HepG2 (cell line): ENCODE data around the gene PTCD1. TPM values are rescaled to one million over a fixed set of nuclear protein-coding genes. Genes with fewer than 3 reads are reported as not detected.

Experiments used
- ATAC-seq: fragments of 200-7000 bp; cut with Tn5 transposase; 3 replicates; pipeline ENCODE4 v1.9.1; 2020; ENCODE audit warnings: mild to moderate bottlenecking, moderate library complexity
- BruUV-seq: library from RNA; stranded (reverse); fragments of 400-500 nt; replicated peaks from 2 replicates; lab custom pipeline; 2021; lab: Mats Ljungman, UMichigan
- CTCF ChIA-PET: fragments of 300-600 bp; formaldehyde crosslinking; extraction: SDS; loops from one replicate; lab custom pipeline; 2021; ENCODE audit warnings: low total read pairs, inconsistent platforms, low intra/inter-chr PET ratio; lab: Yijun Ruan, JAX
- POLR2A ChIA-PET: fragments of 350-600 bp; sonication (Branson Sonifier 250); formaldehyde crosslinking; loops from one replicate; lab custom pipeline; 2020; ENCODE audit warnings: antibody characterized with exemption, inconsistent platforms; lab: Yijun Ruan, JAX
- DNase-seq: peaks from one replicate; pipeline ENCODE4 v3.0.0-alpha.2; 2015; ENCODE audit warnings: low spot score
- FAIRE-seq: peaks from 3 replicates; lab custom pipeline; 2011; peaks lifted over from hg19 to GRCh38; lab: Jason Lieb, UNC
- H2AFZ ChIP-seq: one replicate; pipeline ENCODE4 v1.6.1; 2011; ENCODE audit warnings: low read length, inconsistent platforms
- H3K27ac ChIP-seq: fragments of 300-600 bp; 3 replicates; pipeline ENCODE4 v1.8.0; 2011; ENCODE audit warnings: mixed run types, mild to moderate bottlenecking, mixed read lengths, low read length, inconsistent platforms; ENCODE audit not compliant: insufficient read depth; ENCODE audit errors: extremely low read length
- H3K27me3 ChIP-seq, 2 experiments: fragments of 200-600 bp in 1 of 2; 2 replicates in 1 of 2; 3 replicates in 1 of 2; pipeline versions ENCODE4 v1.6.0 to v1.8.0; 2011; ENCODE audit warnings: low read length in 2 of 2, mild to moderate bottlenecking in 2 of 2, moderate library complexity in 2 of 2, inconsistent platforms in 1 of 2; ENCODE audit not compliant: insufficient read depth in 2 of 2, control insufficient read depth in 1 of 2
- H3K36me3 ChIP-seq, 2 experiments: fragments of 200-600 bp in 1 of 2; replicated peaks in 1 of 2; 2 replicates in 1 of 2; 3 replicates in 1 of 2; pipeline versions ENCODE4 v1.5.1 to v1.8.0; 2011; ENCODE audit warnings: low read length in 2 of 2, inconsistent platforms in 1 of 2; ENCODE audit not compliant: insufficient read depth in 2 of 2, control insufficient read depth in 1 of 2
- H3K4me1 ChIP-seq: 2 replicates; pipeline ENCODE4 v1.5.1; 2012; ENCODE audit warnings: low read length, inconsistent platforms; ENCODE audit not compliant: insufficient read depth
- H3K4me2 ChIP-seq: 2 replicates; pipeline ENCODE4 v1.6.0; 2011; ENCODE audit warnings: low read depth, low read length, inconsistent platforms
- H3K4me3 ChIP-seq, 3 experiments: fragments of 200-600 bp in 1 of 3; sonication (generic), shearing (Covaris generic) in 1 of 3; replicated peaks in 1 of 3; 2 replicates each; pipeline ENCODE4 v1.5.1; 2011 to 2016; ENCODE audit warnings: low read length in 3 of 3, inconsistent platforms in 2 of 3, low read depth in 2 of 3, mild to moderate bottlenecking in 2 of 3, control low read depth in 1 of 3, mixed read lengths in 1 of 3; ENCODE audit not compliant: insufficient read depth in 1 of 3
- H3K79me2 ChIP-seq: one replicate; pipeline ENCODE4 v1.6.1; 2011; ENCODE audit warnings: low read length, inconsistent platforms; ENCODE audit not compliant: insufficient read depth
- H3K9ac ChIP-seq: 2 replicates; pipeline ENCODE4 v1.6.0; 2011; ENCODE audit warnings: mild to moderate bottlenecking, low read depth, low read length, inconsistent platforms; ENCODE audit not compliant: insufficient read depth
- H3K9me3 ChIP-seq: 2 replicates; pipeline ENCODE4 v1.5.1; 2012; ENCODE audit warnings: mild to moderate bottlenecking, low read length
- H4K20me1 ChIP-seq: 2 replicates; pipeline ENCODE4 v1.6.0; 2011; ENCODE audit warnings: inconsistent platforms, mild to moderate bottlenecking, low read length, moderate library complexity; ENCODE audit not compliant: insufficient read depth
- FUBP1 ChIP-seq: sonication (generic); formaldehyde crosslinking; IDR thresholded peaks from 2 replicates; pipeline ENCODE4 v1.5.1; 2020; ENCODE audit warnings: missing genetic modification reagents, mild to moderate bottlenecking, borderline replicate concordance
- NFE2L1 ChIP-seq: sonication (generic); formaldehyde crosslinking; IDR thresholded peaks from 2 replicates; pipeline ENCODE4 v1.4.0; 2020; ENCODE audit warnings: missing genetic modification reagents, mild to moderate bottlenecking, borderline replicate concordance
- RXRB ChIP-seq: IDR thresholded peaks from 2 replicates; pipeline ENCODE4 v1.6.1; 2016; ENCODE audit warnings: borderline replicate concordance, missing genetic modification reagents, missing compliant biosample characterization
- SNRNP70 ChIP-seq: fragments of 200-400 bp; formaldehyde crosslinking; IDR thresholded peaks from 2 replicates; pipeline ENCODE4 v1.6.1; 2017; ENCODE audit warnings: mild to moderate bottlenecking, low read depth, low read length, moderate library complexity
- ZEB1 ChIP-seq: IDR thresholded peaks from 2 replicates; pipeline ENCODE4 v1.6.1; 2012; ENCODE audit warnings: mild to moderate bottlenecking, low read depth, inconsistent platforms; ENCODE audit not compliant: insufficient replicate concordance
- ZNF33A ChIP-seq: sonication (generic); formaldehyde crosslinking; IDR thresholded peaks from 2 replicates; pipeline ENCODE4 v1.5.1; 2020; ENCODE audit warnings: missing genetic modification reagents, mild to moderate bottlenecking, moderate library complexity, borderline replicate concordance
- ZNF343 ChIP-seq: sonication (generic); formaldehyde crosslinking; IDR thresholded peaks from 2 replicates; pipeline ENCODE4 v1.4.0; 2020; ENCODE audit warnings: mild to moderate bottlenecking, missing genetic modification reagents
- ZNF567 ChIP-seq: sonication (generic); formaldehyde crosslinking; IDR thresholded peaks from 2 replicates; pipeline ENCODE4 v1.8.1; 2023; ENCODE audit warnings: mild to moderate bottlenecking, missing genetic modification reagents, borderline replicate concordance
- ZNF644 ChIP-seq: IDR thresholded peaks from 2 replicates; pipeline ENCODE4 v1.6.1; 2016; ENCODE audit warnings: low read depth
- ZZZ3 ChIP-seq: sonication (generic); formaldehyde crosslinking; IDR thresholded peaks from 2 replicates; pipeline ENCODE4 v1.4.0; 2020; ENCODE audit warnings: missing genetic modification reagents, mild to moderate bottlenecking, borderline replicate concordance
- WGBS: methylation state at CpG from one replicate; pipeline ENCODE4 v1.1.6; 2017; ENCODE audit warnings: low lambda C conversion rate; 5-methylcytosine and 5-hydroxymethylcytosine counted together
- in situ Hi-C: cut with HindIII; loops from 2 replicates; pipeline ENCODE4 v1.10.0; 2017; ENCODE audit warnings: low pct_unique_long_range_greater_than_20kb; ENCODE audit not compliant: extremely low pct_ligation_motif_present
- intact Hi-C: fragments of 100-400 bp; cut with micrococcal nuclease; formaldehyde crosslinking; loops from one replicate; pipeline ENCODE4 v1.10.0; 2022; ENCODE audit not compliant: unreplicated experiment
- polyA plus RNA-seq, 8 experiments: library from polyadenylated mRNA; depleted of rRNA in 3 of 8; stranded (reverse) in 7 of 8; unstranded in 1 of 8; fragments of >200 nt; fragmentation: Illumina TruSeq in 4 of 8; extraction: Trizol in 4 of 8; gene quantifications; 2 replicates each; pipeline versions ENCODE4 v1.2.1 to v1.2.3, GENCODE V29; 2011 to 2016; ENCODE audit warnings: low read depth in 4 of 8, missing spikeins in 1 of 8, mixed read lengths in 1 of 8; ENCODE audit not compliant: insufficient read depth in 1 of 8
- total RNA-seq, 5 experiments: library from RNA; depleted of rRNA; stranded (reverse); fragments of >200 nt; fragmentation: Illumina TruSeq; extraction: Trizol; gene quantifications; 2 replicates each; pipeline ENCODE4 v1.2.3, GENCODE V29; 2016; ENCODE audit warnings: low read depth in 1 of 5
- TF ChIP-seq, protein P1 (sequence below): sonication (generic); formaldehyde crosslinking; IDR thresholded peaks from 2 replicates; pipeline ENCODE4 v1.4.0; 2020; ENCODE audit warnings: missing genetic modification reagents

Gene PTCD1
- total and polyA plus RNA-seq, 2 of the 13 experiments (the other 11 are each of a cell fraction or from before 2014, with no cell fraction given): 3.0 to 8.4 TPM

DNA sequence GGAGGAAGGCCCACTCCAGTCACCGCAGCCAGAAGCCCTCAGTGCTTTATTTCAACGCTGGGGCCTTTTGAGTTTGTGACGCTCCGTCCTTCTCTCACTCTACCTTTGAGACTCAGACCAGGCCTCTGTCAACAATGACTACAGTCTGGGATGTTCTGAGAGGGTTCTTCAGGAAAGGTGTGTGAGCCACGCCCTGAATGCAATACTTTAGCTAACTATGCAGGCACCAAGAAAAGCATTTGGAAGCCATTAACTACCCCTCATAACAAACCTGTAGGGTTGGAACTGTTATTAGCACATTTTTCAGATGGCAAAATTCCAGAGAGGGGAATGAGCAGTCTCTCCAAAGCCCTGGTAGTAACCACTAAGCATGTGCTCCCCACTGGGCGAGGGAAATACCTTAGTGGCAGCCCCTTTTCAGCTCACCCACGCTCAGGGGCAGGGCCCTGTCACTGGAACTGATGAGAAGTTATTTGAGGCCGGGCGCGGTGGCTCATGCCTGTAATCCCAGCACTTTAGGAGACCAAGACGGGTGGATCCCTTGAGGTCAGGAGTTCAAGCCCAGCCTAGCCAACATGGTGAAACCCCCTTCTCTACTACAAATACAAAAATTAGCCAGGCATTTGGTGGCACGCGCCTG, 69.7 kb downstream of the PTCD1 start:
- Histone ChIP-seq H3K27me3 (no peaks in the 10 kb centered on the region), H3K4me1 (peaks cover 26% of the 10 kb centered on the region), H3K9ac (no peak overlapping the region), H3K27ac (no peak overlapping the region), H3K4me3 (no peak overlapping the region), H3K9me3 (no peaks in the 10 kb centered on the region), H3K36me3 (peaks cover 5 to 25% of the 10 kb centered on the region in 2 experiments; a peak in 4 of 5 replicates), H4K20me1 (no peaks in the 10 kb centered on the region), H3K79me2 (no peaks in the 10 kb centered on the region), H3K4me2 (no peak overlapping the region), H2AFZ (no peak overlapping the region)
- no TSS peak for BruUV-seq
- in situ Hi-C loops (no loop called here), intact Hi-C loops (no loop called here)
- 95% methylated on average over 13 of the region's 13 CpGs for WGBS
- no peak for FAIRE-seq
- TF ChIP-seq ZNF343 (no peak), ZNF644 (CRISPR knock-in tag) (no peak), ZNF567 (CRISPR knock-in tag) (no peak), ZEB1 (no peak), RXRB (no peak), ZZZ3 (CRISPR knock-in tag) (no peak), FUBP1 (CRISPR knock-in tag) (no peak), NFE2L1 (CRISPR knock-in tag) (no peak), ZNF33A (CRISPR knock-in tag) (no peak), SNRNP70 (no peak)
- TF ChIP-seq, protein P1, sequence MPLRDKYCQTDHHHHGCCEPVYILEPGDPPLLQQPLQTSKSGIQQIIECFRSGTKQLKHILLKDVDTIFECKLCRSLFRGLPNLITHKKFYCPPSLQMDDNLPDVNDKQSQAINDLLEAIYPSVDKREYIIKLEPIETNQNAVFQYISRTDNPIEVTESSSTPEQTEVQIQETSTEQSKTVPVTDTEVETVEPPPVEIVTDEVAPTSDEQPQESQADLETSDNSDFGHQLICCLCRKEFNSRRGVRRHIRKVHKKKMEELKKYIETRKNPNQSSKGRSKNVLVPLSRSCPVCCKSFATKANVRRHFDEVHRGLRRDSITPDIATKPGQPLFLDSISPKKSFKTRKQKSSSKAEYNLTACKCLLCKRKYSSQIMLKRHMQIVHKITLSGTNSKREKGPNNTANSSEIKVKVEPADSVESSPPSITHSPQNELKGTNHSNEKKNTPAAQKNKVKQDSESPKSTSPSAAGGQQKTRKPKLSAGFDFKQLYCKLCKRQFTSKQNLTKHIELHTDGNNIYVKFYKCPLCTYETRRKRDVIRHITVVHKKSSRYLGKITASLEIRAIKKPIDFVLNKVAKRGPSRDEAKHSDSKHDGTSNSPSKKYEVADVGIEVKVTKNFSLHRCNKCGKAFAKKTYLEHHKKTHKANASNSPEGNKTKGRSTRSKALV (CRISPR knock-in tag): no peak
- CTCF ChIA-PET: no interaction called here
- no peak for DNase-seq
- ATAC-seq: no peak
- POLR2A ChIA-PET: no interaction called here

Other genes starting within 250 kb of the PTCD1 start
- gene KPNA7, start 230.7 kb downstream of the PTCD1 start, total RNA-seq (2016; rRNA removed; fragmentation: Illumina TruSeq; extraction: Trizol): 0.09 TPM in 1 of 2 replicates, not detected in the other
- 0.36 and 0.55 TPM in 2 replicates for gene KPNA7, start 230.7 kb downstream of the PTCD1 start, polyA plus RNA-seq (2011; rRNA removed)
- gene MYH16, start 166.0 kb downstream of the PTCD1 start, total RNA-seq (2016; rRNA removed; fragmentation: Illumina TruSeq; extraction: Trizol): 0.15 and 0.20 TPM in 2 replicates
- gene MYH16, start 166.0 kb downstream of the PTCD1 start, polyA plus RNA-seq (2011; rRNA removed): 0.05 and 0.25 TPM in 2 replicates
- gene ARPC1A, start 112.9 kb downstream of the PTCD1 start, total RNA-seq (2016; rRNA removed; fragmentation: Illumina TruSeq; extraction: Trizol): 88.5 and 89.7 TPM in 2 replicates
- gene ARPC1A, start 112.9 kb downstream of the PTCD1 start, polyA plus RNA-seq (2011; rRNA removed): 44.3 and 46.8 TPM in 2 replicates
- gene ARPC1B, start 64.1 kb downstream of the PTCD1 start, total RNA-seq (2016; rRNA removed; fragmentation: Illumina TruSeq; extraction: Trizol): 89.1 and 92.2 TPM in 2 replicates
- gene ARPC1B, start 64.1 kb downstream of the PTCD1 start, polyA plus RNA-seq (2011; rRNA removed): 72.9 and 89.3 TPM in 2 replicates
- 95.1 and 100 TPM in 2 replicates for gene PDAP1, start 30.2 kb downstream of the PTCD1 start, total RNA-seq (2016; rRNA removed; fragmentation: Illumina TruSeq; extraction: Trizol)
- 12.8 and 13.0 TPM in 2 replicates for gene PDAP1, start 30.2 kb downstream of the PTCD1 start, polyA plus RNA-seq (2011; rRNA removed)
- 79.1 and 101 TPM in 2 replicates for gene BUD31, start 29.8 kb downstream of the PTCD1 start, total RNA-seq (2016; rRNA removed; fragmentation: Illumina TruSeq; extraction: Trizol)
- gene BUD31, start 29.8 kb downstream of the PTCD1 start, polyA plus RNA-seq (2011; rRNA removed): 29.8 and 35.1 TPM in 2 replicates
- 44.4 and 49.6 TPM in 2 replicates for gene CPSF4, start 145 bp upstream of the PTCD1 start, total RNA-seq (2016; rRNA removed; fragmentation: Illumina TruSeq; extraction: Trizol)
- 34.1 and 46.9 TPM in 2 replicates for gene CPSF4, start 145 bp upstream of the PTCD1 start, polyA plus RNA-seq (2011; rRNA removed)
- 763 and 795 TPM in 2 replicates for gene ATP5MF, start 27.4 kb upstream of the PTCD1 start, total RNA-seq (2016; rRNA removed; fragmentation: Illumina TruSeq; extraction: Trizol)
- gene ATP5MF, start 27.4 kb upstream of the PTCD1 start, polyA plus RNA-seq (2011; rRNA removed): 499 and 597 TPM in 2 replicates
- gene ZNF789, start 34.1 kb upstream of the PTCD1 start, total RNA-seq (2016; rRNA removed; fragmentation: Illumina TruSeq; extraction: Trizol): 15.3 and 19.8 TPM in 2 replicates
- 23.6 and 25.1 TPM in 2 replicates for gene ZNF789, start 34.1 kb upstream of the PTCD1 start, polyA plus RNA-seq (2011; rRNA removed)
- gene ZNF394, start 61.5 kb upstream of the PTCD1 start, total RNA-seq (2016; rRNA removed; fragmentation: Illumina TruSeq; extraction: Trizol): 18.7 and 19.6 TPM in 2 replicates
- gene ZNF394, start 61.5 kb upstream of the PTCD1 start, polyA plus RNA-seq (2011; rRNA removed): 7.8 and 8.6 TPM in 2 replicates
- gene ZKSCAN5, start 65.9 kb upstream of the PTCD1 start, total RNA-seq (2016; rRNA removed; fragmentation: Illumina TruSeq; extraction: Trizol): 11.7 and 14.4 TPM in 2 replicates
- 5.2 and 5.5 TPM in 2 replicates for gene ZKSCAN5, start 65.9 kb upstream of the PTCD1 start, polyA plus RNA-seq (2011; rRNA removed)
- 6.3 and 10.4 TPM in 2 replicates for gene FAM200A, start 113.3 kb upstream of the PTCD1 start, total RNA-seq (2016; rRNA removed; fragmentation: Illumina TruSeq; extraction: Trizol)
- gene FAM200A, start 113.3 kb upstream of the PTCD1 start, polyA plus RNA-seq (2011; rRNA removed): 4.7 and 5.4 TPM in 2 replicates
- gene ZNF655, start 119.8 kb upstream of the PTCD1 start, total RNA-seq (2016; rRNA removed; fragmentation: Illumina TruSeq; extraction: Trizol): 53.4 and 54.8 TPM in 2 replicates
- 75.6 and 83.2 TPM in 2 replicates for gene ZNF655, start 119.8 kb upstream of the PTCD1 start, polyA plus RNA-seq (2011; rRNA removed)
- 0.60 and 0.95 TPM in 2 replicates for gene TMEM225B, start 159.5 kb upstream of the PTCD1 start, total RNA-seq (2016; rRNA removed; fragmentation: Illumina TruSeq; extraction: Trizol)
- 0.78 and 1.6 TPM in 2 replicates for gene TMEM225B, start 159.5 kb upstream of the PTCD1 start, polyA plus RNA-seq (2011; rRNA removed)
- gene ZSCAN25, start 178.1 kb upstream of the PTCD1 start, total RNA-seq (2016; rRNA removed; fragmentation: Illumina TruSeq; extraction: Trizol): 16.3 and 16.8 TPM in 2 replicates
- gene ZSCAN25, start 178.1 kb upstream of the PTCD1 start, polyA plus RNA-seq (2011; rRNA removed): 12.1 and 12.3 TPM in 2 replicates
- 1.7 and 5.7 TPM in 2 replicates for gene CYP3A5, start 241.2 kb upstream of the PTCD1 start, total RNA-seq (2016; rRNA removed; fragmentation: Illumina TruSeq; extraction: Trizol)
- gene CYP3A5, start 241.2 kb upstream of the PTCD1 start, polyA plus RNA-seq (2011; rRNA removed): 9.3 and 9.6 TPM in 2 replicates